Measurements from ENCODE around the gene LSP1. TPM values are rescaled to one million over a fixed set of nuclear protein-coding genes. Genes with fewer than 3 reads are reported as not detected.

LSP1 gene
- total and polyA plus RNA-seq, 8 donors, result 2.4 to 26.8 (median 9.9) TPM

DNA sequence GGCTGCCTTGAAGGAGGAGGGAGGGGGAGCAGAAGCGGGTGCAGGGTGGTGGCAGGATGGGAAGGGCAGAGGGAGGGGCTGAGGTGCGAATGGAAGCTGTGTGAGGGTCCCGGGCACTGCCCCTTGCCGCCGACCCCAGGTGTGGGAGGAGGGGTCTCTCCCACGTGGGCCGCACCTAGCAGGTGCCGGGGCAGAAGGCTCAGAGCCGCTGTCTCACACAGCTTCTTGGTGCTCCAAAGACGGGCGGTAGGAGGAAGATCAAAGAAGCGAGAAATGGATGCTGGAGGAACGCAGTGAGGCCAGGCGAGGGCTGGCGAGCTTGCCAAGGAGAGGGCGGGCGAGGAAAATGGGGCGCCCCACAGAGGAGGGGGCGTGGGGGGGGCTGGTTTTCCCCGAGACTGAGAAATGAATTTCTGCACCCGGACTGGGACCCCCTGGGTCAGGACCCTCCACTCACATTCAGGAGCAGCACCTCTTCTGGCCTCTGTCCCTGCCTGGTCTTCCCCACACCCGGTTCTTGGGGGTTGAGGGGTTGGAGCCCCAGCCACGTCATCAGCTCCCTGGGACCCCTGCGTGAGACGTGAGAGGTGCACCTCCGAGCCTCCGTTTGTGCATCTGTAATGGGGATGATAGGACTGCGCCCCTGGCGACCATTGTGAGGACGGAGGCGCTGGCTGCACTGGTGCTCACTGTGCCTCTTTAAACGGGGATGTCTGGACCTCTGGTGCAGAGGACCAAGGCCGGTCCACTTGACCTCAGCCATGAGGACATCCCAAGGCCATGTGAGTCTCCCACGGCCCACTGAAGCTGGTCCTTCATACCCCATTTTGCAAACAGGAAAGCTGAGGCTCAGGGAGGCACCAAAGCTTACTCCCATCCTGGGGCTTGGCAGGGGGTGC is 16.8 kb downstream of the LSP1 start:
- Histone ChIP-seq H3K4me3 (no peak overlapping the region), H3K4me1 (peaks cover 5 to 13% (median 5%) of the 10 kb centered on the region in 3 donors), H3K9me3 (no peaks in the 10 kb centered on the region), H3K27me3 (no peaks in the 10 kb centered on the region), H3K36me3 (no peaks in the 10 kb centered on the region), H3K27ac (no peak overlapping the region)
- intact Hi-C loops (cut with DNase I), result no loop called here
- no peak for FAIRE-seq
- TF ChIP-seq, protein P1, sequence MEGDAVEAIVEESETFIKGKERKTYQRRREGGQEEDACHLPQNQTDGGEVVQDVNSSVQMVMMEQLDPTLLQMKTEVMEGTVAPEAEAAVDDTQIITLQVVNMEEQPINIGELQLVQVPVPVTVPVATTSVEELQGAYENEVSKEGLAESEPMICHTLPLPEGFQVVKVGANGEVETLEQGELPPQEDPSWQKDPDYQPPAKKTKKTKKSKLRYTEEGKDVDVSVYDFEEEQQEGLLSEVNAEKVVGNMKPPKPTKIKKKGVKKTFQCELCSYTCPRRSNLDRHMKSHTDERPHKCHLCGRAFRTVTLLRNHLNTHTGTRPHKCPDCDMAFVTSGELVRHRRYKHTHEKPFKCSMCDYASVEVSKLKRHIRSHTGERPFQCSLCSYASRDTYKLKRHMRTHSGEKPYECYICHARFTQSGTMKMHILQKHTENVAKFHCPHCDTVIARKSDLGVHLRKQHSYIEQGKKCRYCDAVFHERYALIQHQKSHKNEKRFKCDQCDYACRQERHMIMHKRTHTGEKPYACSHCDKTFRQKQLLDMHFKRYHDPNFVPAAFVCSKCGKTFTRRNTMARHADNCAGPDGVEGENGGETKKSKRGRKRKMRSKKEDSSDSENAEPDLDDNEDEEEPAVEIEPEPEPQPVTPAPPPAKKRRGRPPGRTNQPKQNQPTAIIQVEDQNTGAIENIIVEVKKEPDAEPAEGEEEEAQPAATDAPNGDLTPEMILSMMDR (IDR thresholded peaks at IDR 0.05), result no peak
- ATAC-seq, result peak in 2 of 4 donors; percentile 9 to 28
- WGBS, 2 donors, result 75 to 82% methylated on average over 32 to 34 of the region's 34 CpGs
- DNase-seq, result peak in 3 of 6 donors; percentile 41 to 70 (median 59)

DNA sequence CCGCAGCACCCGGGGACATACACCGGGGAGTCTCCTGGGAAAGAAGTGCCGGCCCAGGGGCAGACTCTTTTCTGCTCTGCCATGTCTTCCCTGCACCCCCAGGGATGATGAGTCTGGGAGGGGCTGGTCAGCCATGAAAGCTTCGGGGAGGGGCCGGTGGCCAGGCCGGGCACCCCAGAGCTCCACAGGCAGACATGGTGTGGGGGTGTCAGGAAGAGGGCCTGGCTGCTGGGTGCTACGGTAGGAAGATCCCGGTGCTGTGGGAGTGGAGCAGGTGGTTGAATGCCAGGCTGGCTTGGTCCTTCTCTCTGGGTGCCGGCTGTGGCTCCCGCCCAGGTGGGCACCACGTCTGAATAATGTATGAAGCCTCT is 17.4 kb downstream of the LSP1 start:
- FAIRE-seq (no peak), DNase-seq (peak in 1 of 6 donors; percentile 62), ATAC-seq (peak; percentile 53 to 80 (median 63))
- H3K4me1 ChIP-seq, result peaks cover 5 to 12% (median 5%) of the 10 kb centered on the region in 3 donors
- H3K27me3 ChIP-seq, result no peaks in the 10 kb centered on the region
- whole genome bisulfite sequencing, 2 donors, result 52 to 62% methylated on average over 12 of the region's 12 CpGs
- intact Hi-C loops (cut with DNase I), result no loop called here
- H3K9me3 ChIP-seq, result no peaks in the 10 kb centered on the region
- no peaks in the 10 kb centered on the region for H3K36me3 ChIP-seq
- TF ChIP-seq, protein P1 (IDR thresholded peaks at IDR 0.05), result no peak
- no peak overlapping the region for H3K27ac ChIP-seq
- no peak overlapping the region for H3K4me3 ChIP-seq

GRCh38 chr11:1870721-1871466 is 18.0 kb downstream of the LSP1 start:
- TF ChIP-seq, protein P1 (IDR thresholded peaks at IDR 0.05), result no peak
- DNase-seq, result peak in 5 of 6 donors; percentile 64 to 87 (median 73)
- Histone ChIP-seq H3K36me3 (no peaks in the 10 kb centered on the region), H3K4me3 (peak overlapping the region in 1 of 4 donors; percentile 14), H3K27ac (no peak overlapping the region), H3K9me3 (no peaks in the 10 kb centered on the region), H3K27me3 (no peaks in the 10 kb centered on the region), H3K4me1 (peaks cover 5 to 12% (median 5%) of the 10 kb centered on the region in 3 donors)
- 38 to 40% methylated on average over 49 to 50 of the region's 50 CpGs for WGBS, 2 donors
- peak; percentile 70 to 85 (median 79) for ATAC-seq
- FAIRE-seq, result no peak
- intact Hi-C loops (cut with DNase I), result no loop called here

DNA sequence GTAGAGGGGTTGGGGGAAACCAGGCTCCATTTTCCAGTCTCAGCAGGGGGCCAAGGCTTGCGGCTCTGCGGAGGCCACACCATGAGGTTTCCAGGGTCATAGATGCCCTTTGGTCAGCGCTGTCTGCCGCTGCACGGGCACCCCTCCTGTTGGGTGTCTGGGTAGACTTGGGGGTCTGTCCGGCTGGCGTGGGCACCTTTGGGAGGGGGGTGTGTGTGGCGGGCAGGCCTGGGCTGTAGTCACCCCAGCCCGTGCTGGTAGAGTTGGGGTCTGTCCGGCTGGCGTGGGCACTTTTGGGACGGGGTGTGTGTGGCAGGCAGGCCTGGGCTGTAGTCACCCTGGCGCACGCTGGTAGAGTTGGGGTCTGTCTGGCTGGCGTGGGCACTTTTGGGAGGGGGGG is 18.6 kb downstream of the LSP1 start:
- FAIRE-seq, result no peak
- Histone ChIP-seq H3K27ac (no peak overlapping the region), H3K4me1 (peaks cover 5 to 12% (median 5%) of the 10 kb centered on the region in 3 donors), H3K27me3 (no peaks in the 10 kb centered on the region), H3K9me3 (no peaks in the 10 kb centered on the region), H3K36me3 (no peaks in the 10 kb centered on the region), H3K4me3 (no peak overlapping the region)
- DNase-seq, result peak in 3 of 6 donors; percentile 35 to 64 (median 54)
- TF ChIP-seq, protein P1 (IDR thresholded peaks at IDR 0.05), result no peak
- WGBS, 2 donors, result 82 to 86% methylated on average over 15 of the region's 15 CpGs
- intact Hi-C loops (cut with DNase I), result no loop called here
- no peak for ATAC-seq
